Activated CD4-positive, alpha-beta T cell treated with anti-CD3 and anti-CD28 coated beads, Interleukin-2, Interleukin-4, amounts not matched to agents 100 ng/mL and 50 ng/mL, durations not matched to agents 16 hours and 8 hours (primary cell): ENCODE data around the gene TMTC2.

Experiments
- DNase-seq: peaks from one replicate; pipeline ENCODE4 v3.0.0-alpha.2; 2020; ENCODE audit warnings: low spot score

The TMTC2 gene

DNA sequence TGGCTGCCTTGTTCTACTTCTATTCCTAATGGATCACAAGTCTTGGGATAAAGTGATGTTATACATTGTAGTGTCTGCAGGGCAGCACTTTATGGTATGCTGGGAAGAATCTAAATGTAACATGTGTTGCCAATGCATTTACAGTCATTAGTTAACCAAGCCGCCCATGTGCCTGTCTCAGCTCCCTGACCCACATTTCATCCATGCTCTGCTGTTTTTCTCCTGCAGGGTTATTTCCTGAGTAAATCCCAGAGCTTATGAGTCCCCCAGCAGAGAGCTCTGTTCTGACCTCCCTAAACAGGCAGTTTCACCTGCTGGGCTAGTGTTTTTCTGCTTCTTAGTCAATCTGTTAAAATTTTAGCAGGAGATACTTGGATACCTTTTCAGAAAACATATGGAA is 4.4 kb upstream of the TMTC2 start:
- no peak for DNase-seq

DNA sequence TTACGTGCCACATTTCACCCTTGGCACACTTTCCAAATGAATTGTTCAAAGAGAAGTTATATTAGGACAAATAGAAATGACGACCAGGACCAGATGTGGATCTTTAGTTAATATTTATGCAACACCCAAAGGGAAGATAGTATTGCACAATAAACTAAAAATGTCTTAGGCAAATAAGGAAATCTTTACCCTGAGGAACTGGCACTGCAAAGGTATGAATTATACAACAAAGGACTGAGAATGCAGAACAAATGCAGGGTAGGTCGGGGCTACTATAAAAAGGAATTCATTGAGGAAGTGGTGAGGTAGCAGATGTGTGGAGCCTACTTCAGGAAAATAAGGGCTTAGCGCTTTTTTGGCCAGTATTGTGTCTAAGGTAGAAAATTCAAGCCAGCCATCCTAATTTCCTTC is 3.9 kb upstream of the TMTC2 start:
- no peak for DNase-seq

GRCh38 chr12:82685790-82686167 is 927 bp upstream of the TMTC2 start:
- DNase-seq, result peak; percentile 93

GRCh38 chr12:82687021-82688011 is 610 bp downstream of the TMTC2 start:
- peak; percentile 63 for DNase-seq

DNA sequence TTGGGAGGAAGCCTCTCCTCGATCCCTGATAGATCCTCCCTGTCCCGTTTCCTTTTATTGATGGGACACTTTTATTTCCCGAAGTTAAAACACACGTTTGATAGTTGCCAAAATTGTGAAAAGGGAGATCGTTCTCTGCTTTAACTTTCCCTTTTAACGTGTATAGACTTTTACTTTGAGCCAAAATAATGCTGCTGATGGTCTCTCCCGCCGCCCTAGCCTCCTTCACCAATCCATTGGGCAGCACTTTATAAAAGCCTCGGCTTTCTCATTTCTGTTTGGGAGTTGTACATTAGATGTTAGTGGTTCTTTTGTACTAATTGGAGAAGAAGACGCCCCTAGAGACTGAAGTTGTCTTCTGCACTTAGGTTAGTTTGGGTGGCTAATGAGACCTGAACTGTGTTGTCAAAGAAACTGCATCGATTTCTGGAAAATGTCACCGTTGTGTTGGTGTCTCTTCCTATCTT is 1.4 kb downstream of the TMTC2 start:
- DNase-seq, result no peak

DNA sequence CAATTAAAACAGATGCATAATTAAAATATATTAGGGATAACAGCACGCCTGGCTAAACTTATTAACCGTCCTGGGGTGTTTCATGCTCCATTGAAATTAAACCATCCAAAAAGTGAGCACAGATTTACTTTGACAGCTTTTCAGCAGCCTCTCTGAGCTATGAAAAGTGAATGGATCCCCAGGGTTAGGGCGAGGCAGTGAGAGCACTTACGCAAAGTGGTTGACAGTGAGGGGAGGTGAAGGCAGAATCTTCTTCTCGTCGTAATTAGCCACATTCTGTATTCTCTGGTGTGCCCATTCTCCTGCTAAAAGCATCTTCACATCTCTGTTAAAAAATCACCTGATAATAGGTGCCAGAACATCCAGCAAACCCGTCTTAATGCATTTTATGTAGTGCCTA is 1.9 kb downstream of the TMTC2 start:
- no peak for DNase-seq

- no peak for DNase-seq
These were observed 3.3 kb downstream of the TMTC2 start for GRCh38 chr12:82690006-82690405.

GRCh38 chr12:82691513-82691912 is 4.8 kb downstream of the TMTC2 start:
- no peak for DNase-seq

GRCh38 chr12:82694276-82694675 is 7.6 kb downstream of the TMTC2 start:
- no peak for DNase-seq

DNA sequence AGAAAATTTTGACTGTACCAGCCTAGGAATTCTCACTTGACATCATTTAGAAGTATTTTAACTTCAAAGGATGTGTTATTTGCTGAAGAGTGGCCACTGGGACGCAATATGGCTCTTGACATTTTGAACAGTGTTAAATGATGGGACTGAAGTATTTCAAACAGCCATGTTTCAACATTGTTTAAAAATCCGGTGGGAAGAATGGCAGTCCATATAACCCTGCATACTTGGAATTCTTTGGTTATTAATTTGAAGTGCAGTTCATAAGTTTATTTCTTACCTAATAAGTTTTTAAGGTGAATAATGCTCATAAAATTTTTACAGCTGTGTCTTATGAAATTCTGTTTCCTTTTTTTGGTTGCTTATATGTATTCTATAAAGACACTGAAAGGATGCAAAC is 8.3 kb downstream of the TMTC2 start:
- DNase-seq, result no peak

DNA sequence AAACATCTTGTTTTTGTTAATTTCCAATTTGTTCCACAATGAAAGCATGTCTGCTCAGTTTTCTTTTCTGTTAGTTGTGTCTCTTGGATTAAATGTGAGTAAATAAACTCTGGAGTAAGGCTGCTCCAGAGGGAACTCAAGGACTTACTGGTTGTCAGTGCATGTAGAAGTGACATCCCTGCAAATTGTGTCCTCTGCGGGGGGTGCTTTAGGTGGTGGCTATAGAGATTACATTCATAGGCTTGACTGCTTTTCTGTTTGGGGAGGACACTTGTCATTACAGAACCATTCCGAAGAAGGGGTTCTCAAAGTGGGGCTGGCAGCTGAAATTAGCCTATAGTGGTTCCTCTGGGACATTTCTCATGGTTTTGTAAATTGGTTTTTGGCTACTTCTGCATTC is 8.8 kb downstream of the TMTC2 start:
- no peak for DNase-seq

DNA sequence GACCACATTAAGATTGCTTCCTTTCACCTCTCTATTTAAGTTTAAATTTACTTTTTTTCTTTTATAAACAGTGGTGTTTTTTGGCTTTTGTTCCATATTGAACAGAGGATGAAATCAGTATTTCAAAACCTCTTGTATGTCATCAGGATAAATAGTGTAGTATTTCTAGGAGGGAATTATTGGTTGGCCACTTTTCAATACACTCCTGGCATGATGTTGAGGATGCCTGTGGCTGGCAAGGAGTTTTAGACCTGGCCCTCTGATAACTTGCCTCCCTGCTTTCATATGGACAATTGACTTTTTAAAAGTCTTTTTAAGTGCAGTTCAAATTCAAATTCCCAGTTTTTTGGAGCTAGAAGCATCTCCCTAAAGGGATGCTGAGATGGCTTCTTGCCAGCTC is 9.8 kb downstream of the TMTC2 start:
- DNase-seq, result no peak

DNA sequence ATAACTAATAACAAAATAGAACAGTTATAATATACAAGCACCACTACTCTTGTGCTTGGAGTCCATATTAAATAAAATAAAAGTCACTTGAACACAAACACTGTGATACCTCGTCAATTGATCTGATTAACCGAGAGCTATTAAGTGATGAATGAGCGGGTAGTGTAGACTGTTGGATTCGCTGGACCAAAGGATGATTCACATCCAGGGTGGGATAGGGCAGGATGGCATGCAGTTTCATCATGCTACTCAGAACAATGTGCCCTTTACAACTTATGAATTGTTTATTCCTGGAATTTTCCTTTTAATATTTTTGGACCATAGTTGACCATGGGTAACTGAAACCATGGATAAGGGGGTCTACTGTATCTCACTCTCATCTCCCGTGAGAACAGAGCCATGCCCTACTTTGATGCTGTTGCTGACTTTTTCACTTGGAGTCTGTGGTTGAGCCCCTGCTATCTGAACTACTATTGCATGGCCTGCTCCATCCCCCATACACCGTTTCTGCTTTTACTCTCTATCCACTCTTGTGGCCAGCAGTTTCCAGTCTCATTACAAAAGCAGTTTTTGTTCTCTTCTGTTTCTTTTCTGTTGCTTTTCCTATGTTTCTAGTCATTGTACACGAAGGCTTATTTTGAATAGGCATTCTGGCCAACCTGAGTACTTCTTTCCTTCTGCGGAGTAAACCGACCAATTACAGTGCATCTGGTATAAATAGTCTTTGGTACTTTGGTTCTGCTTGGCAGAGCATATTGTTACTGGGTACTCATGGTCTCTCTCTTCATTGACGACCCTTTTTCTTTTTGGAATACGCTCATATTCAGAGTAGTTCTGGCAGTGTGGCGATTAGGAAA is 12.2 kb downstream of the TMTC2 start:
- DNase-seq, result no peak

DNA sequence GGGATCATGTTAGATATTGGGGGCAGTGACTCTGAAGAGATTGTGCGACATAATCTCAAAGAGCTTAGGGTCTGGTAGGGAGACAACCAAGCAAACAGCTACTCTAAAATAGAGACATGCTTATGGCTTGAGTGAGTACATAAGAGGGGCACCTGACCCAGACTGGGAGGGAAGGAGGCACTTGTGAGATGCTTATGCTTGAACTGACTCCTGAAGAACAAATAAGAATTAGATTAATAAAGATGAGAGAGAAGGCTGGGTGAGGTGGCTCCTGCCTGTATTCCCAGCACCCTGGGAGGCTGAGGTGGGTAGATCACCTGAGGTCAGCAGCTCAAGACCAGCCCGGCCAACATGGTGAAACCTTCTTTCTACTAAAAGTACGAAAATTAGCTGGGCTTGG is 19.1 kb downstream of the TMTC2 start:
- no peak for DNase-seq

- DNase-seq, result no peak
These were observed 21.6 kb downstream of the TMTC2 start for GRCh38 chr12:82708061-82708879.

DNA sequence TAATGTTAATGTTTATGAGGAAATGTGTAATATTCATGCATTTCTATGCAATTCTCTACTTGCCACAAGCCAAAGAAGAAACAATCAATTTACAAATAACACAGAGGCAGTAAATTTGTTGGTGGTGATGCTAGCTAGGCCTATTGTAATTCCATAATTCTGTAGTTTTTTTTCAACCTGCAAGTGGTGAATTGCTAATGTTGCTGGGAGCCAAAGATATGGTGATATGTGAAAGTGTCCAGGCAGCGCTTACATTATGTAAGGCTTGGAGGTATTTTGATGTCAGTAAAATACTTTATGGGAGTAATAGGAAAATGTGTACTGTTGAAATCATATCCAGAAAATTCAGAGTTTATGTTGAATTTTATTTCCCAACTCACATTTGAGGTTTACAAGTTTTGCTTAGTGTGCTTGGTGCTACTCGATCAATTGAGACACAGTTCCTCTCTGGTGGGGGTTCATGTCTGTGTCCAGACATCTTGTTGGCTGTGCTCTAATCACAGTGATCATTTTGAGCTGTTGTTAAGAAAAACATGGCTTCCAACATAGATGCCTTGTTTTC is 23.2 kb downstream of the TMTC2 start:
- DNase-seq, result no peak

GRCh38 chr12:82710741-82711140 is 24.0 kb downstream of the TMTC2 start:
- DNase-seq, result no peak

GRCh38 chr12:82714427-82714826 is 27.7 kb downstream of the TMTC2 start:
- no peak for DNase-seq

DNA sequence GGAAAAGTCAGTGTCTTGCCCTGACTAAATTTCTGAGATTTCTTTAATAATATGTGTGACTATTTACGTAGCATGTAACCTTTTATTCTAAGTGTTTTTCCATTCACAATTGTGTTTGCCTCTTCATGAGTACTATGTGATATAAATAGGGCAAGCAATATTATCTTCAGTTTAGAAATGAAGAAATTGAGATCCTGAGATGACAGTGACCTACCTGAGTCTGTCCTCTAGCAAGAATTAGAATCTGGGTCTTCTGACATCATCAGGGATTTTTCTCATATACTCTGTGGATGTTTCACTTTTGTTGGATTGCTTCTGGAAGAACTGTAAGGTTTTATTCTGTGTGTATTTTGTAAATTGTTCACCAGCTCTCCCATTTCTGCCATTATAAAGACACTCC is 35.0 kb downstream of the TMTC2 start:
- no peak for DNase-seq

- DNase-seq, result peak; percentile 46
These were observed 36.4 kb downstream of the TMTC2 start for GRCh38 chr12:82723093-82723492.

GRCh38 chr12:82723891-82724290 is 37.2 kb downstream of the TMTC2 start:
- DNase-seq, result no peak

GRCh38 chr12:82725741-82726140 is 39.0 kb downstream of the TMTC2 start:
- DNase-seq, result no peak
